GM08714 (cell line): Measurements from ENCODE around the gene DUOX1.

Experiments used
- H3K4me3 ChIP-seq: fragments of 200-500 bp; sonication (Bioruptor generic); 2 replicates; pipeline ENCODE4 v1.5.1; 2014; ENCODE audit warnings: mild to moderate bottlenecking, low read length, inconsistent platforms
- ZNF274 ChIP-seq: IDR thresholded peaks from 2 replicates; pipeline ENCODE4 v1.6.1; 2012; ENCODE audit warnings: mild to moderate bottlenecking, low read depth, low read length

The DUOX1 gene

DNA sequence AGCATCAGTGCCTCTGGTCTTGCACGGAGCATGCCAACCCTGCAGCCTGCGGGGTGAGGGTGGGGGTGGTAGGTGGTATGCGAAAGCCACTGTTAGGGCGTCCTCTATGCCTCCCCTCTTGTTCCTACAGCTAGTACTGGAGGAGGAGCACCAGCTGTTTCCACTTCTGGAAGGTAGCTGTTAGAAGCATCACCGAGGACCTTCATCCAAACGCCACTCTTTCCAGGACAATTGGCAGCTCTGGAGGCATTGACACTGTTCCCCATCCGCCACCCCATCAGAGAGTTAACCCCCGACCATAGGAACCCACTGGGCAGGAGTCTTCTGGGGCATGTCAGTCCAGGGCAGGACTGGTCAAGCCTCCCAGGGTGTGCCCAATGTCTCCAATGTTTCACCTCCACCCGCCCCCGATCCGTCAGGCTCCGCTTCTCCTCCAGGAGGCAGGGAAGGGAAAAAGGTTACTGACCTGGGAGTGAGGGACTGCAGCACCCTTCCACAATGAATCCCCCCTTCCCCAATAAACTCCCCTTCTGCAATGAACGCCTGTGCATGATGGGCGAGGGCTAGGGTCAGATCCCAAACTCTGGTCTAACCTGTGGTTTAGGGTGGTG is 16.3 kb upstream of the DUOX1 start:
- H3K4me3 ChIP-seq: no peak overlapping the region
- TF ChIP-seq ZNF274: no peak

DNA sequence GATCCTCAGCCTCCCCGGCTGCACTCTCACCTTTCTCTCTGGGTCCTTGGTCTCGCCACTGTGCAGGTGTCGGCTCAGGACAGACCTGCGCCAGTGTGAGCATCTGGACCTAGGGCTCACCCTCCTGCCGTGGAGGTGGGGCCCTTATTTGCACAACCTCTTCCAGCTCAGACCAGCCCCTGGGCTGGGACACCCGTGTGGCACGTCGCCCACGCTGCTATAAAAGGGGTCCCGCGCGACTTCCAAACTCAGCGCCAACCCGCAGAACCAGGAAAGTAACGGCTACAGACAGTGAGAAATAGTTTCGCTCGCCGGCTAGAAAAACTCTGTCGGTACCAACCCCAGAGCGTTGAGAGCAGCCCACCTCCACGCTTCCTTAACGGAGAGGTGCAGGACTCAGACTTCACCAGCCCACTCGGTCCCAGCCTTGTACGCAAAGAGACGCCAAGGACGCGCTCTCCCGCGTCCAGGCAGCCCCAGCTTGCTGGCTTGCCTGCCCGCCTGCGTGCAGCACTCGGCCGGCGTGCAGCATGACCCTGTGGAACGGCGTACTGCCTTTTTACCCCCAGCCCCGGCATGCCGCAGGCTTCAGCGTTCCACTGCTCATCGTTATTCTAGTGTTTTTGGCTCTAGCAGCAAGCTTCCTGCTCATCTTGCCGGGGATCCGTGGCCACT is 15.6 kb upstream of the DUOX1 start, which contains the start of the genes DUOX2 and DUOXA2:
Gene DUOX2, minus strand, starts transcription at position 97 of the 675 bp plus-strand sequence. CDS start 761 bp downstream, outside the sequence.
Gene DUOXA2, plus strand, starts transcription at position 251 of the 675 bp plus-strand sequence. Its CDS starts 280 bp downstream, at position 531.
- no peak within 1 kb of the TSS for H3K4me3 ChIP-seq
- TF ChIP-seq ZNF274: no peak

DNA sequence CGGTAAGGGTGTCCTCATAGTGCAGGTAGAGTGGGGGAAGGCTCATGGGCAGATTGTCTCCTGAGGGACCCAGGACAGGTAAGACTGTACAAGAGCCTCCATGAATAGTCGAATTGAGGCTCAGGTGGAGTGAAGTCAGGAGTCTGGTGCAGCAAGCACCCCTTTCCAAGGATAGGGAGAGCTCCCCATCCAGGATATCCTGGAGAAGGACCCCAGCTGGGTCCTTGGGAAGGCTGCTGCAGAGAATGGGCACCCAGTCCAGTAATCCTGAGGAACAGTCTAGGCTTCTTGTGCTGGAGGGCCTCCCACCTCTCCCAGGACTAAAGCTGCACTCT is 15.1 kb upstream of the DUOX1 start:
- H3K4me3 ChIP-seq: no peak overlapping the region
- no peak for TF ChIP-seq ZNF274

DNA sequence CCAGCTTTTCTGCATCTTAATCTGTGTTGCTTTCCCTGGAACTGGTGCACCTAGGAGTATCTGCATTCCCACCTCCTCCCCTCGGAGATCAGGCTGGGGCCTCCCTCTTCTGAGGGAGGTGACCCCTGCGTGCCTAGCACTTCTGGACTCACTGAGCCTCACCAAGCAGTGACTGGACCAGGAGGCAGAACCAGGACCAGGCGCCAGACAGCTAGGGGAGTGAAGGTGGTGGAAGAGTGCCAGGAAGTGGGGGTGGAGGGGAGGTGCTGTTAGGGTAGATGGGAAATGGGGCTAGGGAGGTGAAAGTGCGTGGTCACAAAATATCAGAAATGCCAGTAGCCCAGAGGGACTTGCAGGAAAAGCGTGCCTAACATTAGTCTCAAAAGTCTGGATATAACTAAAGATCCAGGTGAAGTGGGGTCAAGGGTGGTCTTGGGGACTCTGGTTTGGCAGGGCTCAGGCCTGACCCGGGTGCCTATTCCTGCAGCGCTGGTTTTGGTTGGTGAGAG is 14.4 kb upstream of the DUOX1 start:
- no peak overlapping the region for H3K4me3 ChIP-seq
- TF ChIP-seq ZNF274: no peak

DNA sequence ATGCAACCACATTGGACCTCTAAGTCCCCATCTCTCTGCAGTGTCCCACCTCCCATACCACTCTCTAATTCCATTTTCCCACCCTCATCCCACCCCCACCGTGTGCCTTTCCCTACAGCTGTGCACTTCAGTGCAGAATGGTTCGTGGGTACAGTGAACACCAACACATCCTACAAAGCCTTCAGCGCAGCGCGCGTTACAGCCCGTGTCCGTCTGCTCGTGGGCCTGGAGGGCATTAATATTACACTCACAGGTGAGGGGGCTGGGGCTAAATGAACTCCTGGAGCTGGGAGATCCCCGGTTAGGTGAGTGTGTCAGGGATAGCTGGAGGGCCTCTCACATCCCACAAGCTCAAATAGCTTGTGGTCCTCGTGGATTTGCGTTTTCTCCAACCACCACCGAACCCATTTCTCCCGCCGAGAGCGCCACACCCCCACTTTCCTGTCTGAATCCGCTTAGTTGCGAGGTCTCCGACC is 13.8 kb upstream of the DUOX1 start:
- no peak overlapping the region for H3K4me3 ChIP-seq
- no peak for TF ChIP-seq ZNF274

DNA sequence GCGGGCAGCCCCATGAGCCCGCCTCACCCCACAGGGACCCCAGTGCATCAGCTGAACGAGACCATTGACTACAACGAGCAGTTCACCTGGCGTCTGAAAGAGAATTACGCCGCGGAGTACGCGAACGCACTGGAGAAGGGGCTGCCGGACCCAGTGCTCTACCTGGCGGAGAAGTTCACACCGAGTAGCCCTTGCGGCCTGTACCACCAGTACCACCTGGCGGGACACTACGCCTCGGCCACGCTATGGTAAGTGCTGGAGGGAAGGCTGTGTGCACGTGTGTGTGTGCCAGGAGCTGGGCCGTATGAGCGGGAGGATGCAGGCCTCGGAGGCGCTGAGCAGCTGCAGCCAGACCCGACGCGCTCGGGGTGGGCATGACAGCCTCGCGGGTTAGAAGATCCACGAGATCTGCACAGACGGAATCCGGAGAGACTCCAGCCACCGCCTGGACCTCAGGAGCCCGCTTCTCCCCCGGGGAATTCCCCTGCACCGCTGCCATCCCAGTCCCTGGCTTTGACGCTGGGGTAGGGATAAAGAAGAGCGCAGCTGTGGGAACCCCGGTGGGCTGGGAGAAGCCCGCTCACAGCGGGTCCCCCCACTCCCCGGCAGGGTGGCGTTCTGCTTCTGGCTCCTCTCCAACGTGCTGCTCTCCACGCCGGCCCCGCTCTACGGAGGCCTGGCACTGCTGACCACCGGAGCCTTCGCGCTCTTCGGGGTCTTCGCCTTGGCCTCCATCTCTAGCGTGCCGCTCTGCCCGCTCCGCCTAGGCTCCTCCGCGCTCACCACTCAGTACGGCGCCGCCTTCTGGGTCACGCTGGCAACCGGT is 13.1 kb upstream of the DUOX1 start:
- H3K4me3 ChIP-seq: no peak overlapping the region
- no peak for TF ChIP-seq ZNF274

DNA sequence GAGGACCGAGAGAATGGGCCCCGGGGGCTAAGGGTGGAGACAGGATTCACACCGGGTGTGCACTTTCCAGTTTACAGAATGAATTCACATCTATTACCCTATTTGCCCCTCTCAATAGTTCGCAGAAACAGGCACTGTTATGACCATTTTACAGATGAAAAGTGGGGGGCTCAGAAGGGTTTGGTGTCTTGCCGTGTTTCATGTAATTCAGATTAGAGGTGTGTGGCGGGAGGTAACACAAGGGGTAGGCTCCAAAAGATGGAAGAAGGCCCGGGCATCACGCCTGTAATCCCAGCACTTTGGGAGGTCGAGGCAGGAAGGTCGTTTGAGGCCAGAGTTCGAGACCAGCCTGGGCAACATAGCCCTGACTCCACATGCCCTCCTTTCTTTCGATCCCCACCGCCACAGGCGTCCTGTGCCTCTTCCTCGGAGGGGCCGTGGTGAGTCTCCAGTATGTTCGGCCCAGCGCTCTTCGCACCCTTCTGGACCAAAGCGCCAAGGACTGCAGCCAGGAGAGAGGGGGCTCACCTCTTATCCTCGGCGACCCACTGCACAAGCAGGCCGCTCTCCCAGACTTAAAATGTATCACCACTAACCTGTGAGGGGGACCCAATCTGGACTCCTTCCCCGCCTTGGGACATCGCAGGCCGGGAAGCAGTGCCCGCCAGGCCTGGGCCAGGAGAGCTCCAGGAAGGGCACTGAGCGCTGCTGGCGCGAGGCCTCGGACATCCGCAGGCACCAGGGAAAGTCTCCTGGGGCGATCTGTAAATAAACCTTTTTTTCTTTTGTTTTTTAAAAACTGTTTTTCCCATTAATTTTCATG is 12.3 kb upstream of the DUOX1 start:
- no peak overlapping the region for H3K4me3 ChIP-seq

DNA sequence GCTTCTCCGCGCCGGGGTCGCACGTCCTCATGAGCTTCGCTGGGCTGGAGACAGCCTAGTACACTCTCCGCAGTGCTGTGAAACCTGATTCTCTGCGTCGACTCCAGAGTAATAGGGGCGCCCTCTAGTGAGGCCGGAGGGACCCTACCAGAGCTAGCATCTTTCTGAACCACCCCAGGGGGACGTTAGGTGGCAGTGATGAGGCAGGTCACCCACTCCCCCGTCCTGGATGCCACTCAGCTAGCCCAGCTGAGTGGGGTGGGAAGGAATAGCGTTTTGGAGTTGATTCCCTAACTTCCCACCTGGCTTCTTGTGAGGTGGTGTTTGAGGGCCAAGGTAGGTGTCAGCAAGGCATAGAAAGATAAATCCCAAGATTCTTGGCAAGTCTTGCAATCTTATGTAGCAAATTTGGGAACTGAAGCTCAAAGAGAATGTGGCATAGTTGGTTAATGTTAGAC is 11.6 kb upstream of the DUOX1 start:
- TF ChIP-seq ZNF274: no peak
- no peak overlapping the region for H3K4me3 ChIP-seq

More for the DNA sequence above, 12.3 kb upstream of the DUOX1 start:
- TF ChIP-seq ZNF274: no peak

DNA sequence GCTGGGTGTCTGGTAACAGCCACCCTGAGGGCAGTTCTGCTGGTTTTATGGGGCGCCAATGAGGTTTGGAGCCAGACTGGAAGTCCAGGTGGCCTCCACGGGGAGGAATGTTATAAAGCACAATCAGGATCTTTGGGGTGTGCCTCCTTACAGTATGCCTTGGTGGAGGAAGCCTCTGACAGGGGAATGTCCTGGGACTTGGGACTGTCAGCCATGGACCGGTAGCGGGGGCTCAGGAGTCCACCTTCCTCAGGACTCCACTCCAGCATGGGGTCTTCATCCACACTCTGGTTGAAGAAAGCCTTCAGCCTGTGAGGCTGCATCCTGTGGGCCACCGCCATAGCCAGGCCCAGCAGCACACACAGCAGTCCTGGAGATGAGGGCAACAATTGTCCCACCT is 10.8 kb upstream of the DUOX1 start:
- TF ChIP-seq ZNF274: no peak

DNA sequence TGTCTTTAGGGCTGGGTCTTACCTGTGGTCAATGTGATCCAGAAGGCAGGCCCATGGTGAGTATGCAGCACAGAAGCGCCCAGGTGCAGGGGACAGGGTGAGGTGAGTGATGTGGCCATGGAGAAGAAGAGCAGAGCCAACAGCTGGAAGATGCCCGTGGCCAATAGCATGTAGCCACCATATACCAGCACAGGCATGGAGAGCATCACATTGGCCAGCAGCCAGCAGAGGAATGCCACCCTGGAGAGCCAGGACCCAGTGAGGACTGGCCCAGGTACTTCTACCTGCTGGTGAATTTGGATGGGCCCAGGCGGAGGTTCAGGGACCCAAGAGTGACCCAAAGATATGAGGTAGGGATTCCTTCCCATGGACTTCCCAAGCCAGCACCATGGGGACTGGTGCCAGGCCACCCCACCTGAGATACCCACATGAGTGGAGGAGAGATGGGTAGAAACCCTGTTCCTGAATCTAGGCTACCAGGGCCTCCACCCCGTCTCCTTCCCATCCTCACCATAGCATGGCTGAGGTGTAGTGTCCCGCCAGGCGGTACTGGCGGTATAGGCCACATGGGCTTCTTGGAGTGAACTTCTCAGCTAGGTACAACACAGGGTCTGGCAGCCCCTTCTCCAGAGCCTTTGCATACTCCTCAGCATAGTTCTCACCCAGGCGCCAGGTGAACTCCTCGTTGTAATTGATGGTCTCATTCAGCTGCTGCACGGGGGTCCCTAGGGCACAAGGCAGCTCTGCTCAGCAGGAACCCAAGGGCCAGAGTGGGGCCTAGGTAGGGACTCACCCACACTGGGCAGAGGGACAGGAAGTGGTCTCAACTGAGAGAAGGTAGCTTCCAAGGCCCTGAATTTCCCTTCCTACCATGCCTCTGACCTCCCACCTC is 9.5 kb upstream of the DUOX1 start:
- no peak for TF ChIP-seq ZNF274
- no peak overlapping the region for H3K4me3 ChIP-seq

More for the DNA sequence above, 10.8 kb upstream of the DUOX1 start:
- no peak overlapping the region for H3K4me3 ChIP-seq

DNA sequence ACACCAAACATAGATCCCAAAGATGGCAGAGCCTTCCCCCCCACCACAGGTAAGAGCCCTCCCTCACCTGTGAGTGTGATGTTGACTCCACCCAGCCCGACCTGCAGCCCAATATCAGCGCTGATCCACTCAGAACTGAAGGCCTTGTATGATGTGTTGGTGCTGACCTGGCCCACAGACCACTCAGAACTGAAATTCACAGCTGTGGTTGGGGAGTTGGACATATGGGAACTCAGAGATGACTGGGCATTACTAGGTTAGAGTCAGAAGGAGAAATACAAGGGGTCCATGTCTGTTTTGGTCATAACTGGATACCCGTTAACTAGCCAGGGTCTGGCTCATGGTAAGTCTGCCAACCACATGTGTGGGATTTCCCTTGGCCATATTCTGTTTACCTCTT is 8.8 kb upstream of the DUOX1 start:
- TF ChIP-seq ZNF274: no peak
- H3K4me3 ChIP-seq: no peak overlapping the region

DNA sequence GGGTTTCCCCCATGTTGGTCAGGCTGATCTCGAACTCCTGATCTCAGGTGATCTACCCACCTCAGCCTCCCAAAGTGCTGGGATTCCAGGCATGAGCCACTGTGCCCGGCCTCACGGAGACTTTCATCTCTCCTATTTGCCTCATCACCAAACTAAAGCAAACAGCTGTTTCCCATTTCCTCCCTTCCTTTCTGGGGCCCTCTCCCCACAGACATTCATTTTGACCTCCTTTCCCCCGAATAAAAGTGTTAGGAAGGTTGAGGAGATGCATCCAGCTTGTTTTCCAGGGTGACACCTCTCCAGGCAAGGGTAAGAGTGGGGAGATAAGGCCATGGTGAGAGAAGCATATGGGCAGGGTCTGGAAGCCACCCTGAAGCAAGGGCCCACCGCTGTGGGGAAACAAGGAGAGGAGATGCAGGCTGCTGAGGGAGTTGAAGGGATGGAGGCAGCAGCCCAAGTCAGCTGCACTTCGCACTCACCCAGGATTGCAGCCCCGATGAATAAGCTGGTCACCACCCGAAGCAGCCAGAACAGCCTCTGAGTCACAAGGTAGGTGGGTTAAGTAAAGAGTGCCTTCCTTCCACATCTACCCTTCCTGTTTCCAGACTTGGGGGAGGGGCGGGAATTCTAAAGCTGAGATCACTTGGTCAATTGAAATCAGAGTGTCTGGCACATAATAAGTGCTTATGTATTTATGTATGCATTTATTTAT is 7.9 kb upstream of the DUOX1 start:
- H3K4me3 ChIP-seq: no peak overlapping the region
- TF ChIP-seq ZNF274: no peak
